ENCODE measurements around the gene TEX13A. TPM values are rescaled to one million over a fixed set of nuclear protein-coding genes. Genes with fewer than 3 reads are reported as not detected.
A peak's percentile ranks its signal among the peaks of the same experiment; 100 is the strongest.

Gene TEX13A
- total RNA-seq, 1 donor from 2014 or later, result not detected

DNA sequence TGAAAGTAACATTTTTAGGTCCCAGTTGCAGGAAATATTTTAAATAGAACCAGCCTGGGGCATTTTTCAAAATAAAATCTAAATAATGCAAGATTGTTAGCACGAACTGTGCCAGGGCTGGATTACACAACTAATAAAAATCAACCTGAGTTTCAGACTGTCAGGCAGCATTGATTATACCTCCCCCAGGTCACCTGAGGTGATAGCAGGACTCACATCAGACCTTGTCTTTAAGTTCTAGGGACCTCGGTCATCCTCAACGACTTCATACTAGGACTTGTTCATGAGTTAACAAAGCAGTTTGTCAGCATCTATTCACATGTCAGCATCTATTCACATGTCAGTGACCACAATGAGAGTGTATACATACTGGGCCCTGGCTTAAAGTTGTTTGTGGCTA is 8.7 kb upstream of the TEX13A start:
- Mint-ChIP-seq H3K27ac (ENCODE audit: unreplicated experiment) (no peak overlapping the region), H3K9me3 (ENCODE audit: unreplicated experiment) (no peaks in the 10 kb centered on the region), H3K4me3 (ENCODE audit: unreplicated experiment) (no peak overlapping the region), H3K4me1 (ENCODE audit: low read depth, unreplicated experiment) (no peaks in the 10 kb centered on the region), H3K27me3 (ENCODE audit: low read depth, unreplicated experiment) (no peaks in the 10 kb centered on the region), H3K36me3 (ENCODE audit: low read depth, unreplicated experiment) (no peaks in the 10 kb centered on the region)
- DNase-seq (ENCODE audit: low read depth) (no peak), FAIRE-seq (no peak)
- Histone ChIP-seq H3K4me1 (ENCODE audit: insufficient read depth, low read length) (no peaks in the 10 kb centered on the region), H3K4me3 (ENCODE audit: insufficient read depth, low read depth, low read length) (no peak overlapping the region), H3K27ac (ENCODE audit: low read depth, low read length) (no peak overlapping the region), H3K9me3 (ENCODE audit: insufficient read depth, low read depth, low read length) (no peaks in the 10 kb centered on the region), H2AFZ (ENCODE audit: low read depth, low read length) (no peak overlapping the region), H4K20me1 (ENCODE audit: insufficient read depth, low read length) (no peaks in the 10 kb centered on the region), H3K36me3 (ENCODE audit: insufficient read depth, low read length) (no peaks in the 10 kb centered on the region), H3K79me2 (ENCODE audit: insufficient read depth, low read length) (no peaks in the 10 kb centered on the region), H3K9ac (ENCODE audit: low read length) (no peak overlapping the region), H3K27me3 (ENCODE audit: insufficient read depth, low read length) (no peaks in the 10 kb centered on the region), H3K4me2 (ENCODE audit: low read length) (no peak overlapping the region)
- TF ChIP-seq, protein P1, sequence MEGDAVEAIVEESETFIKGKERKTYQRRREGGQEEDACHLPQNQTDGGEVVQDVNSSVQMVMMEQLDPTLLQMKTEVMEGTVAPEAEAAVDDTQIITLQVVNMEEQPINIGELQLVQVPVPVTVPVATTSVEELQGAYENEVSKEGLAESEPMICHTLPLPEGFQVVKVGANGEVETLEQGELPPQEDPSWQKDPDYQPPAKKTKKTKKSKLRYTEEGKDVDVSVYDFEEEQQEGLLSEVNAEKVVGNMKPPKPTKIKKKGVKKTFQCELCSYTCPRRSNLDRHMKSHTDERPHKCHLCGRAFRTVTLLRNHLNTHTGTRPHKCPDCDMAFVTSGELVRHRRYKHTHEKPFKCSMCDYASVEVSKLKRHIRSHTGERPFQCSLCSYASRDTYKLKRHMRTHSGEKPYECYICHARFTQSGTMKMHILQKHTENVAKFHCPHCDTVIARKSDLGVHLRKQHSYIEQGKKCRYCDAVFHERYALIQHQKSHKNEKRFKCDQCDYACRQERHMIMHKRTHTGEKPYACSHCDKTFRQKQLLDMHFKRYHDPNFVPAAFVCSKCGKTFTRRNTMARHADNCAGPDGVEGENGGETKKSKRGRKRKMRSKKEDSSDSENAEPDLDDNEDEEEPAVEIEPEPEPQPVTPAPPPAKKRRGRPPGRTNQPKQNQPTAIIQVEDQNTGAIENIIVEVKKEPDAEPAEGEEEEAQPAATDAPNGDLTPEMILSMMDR (IDR thresholded peaks at IDR 0.05; ENCODE audit: insufficient read depth, low read depth, low read length), result no peak
- no peak for TF ChIP-seq EZH2 (IDR thresholded peaks at IDR 0.05; ENCODE audit: insufficient read depth, low read length)

DNA sequence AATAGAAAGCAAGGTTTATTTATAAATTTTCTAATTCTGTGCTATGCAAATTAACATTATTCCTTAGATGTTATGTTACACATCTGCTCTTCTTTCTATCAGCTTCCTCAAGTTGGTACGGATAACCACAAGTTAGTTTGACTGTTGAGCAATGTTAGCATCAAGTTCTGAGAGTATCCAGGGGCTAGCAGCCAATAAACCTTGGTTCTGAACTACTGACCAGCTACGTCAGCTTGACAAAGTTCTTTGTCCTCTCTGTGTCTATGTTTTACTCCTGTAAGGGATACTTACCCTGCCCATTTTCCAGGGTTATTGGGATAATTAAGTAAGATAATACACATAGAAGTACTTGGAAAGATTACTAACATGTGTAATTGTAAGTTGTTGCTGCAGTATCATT is 8.1 kb upstream of the TEX13A start:
- no peaks in the 10 kb centered on the region for H3K27me3 ChIP-seq (ENCODE audit: insufficient read depth, low read length)
- no peaks in the 10 kb centered on the region for H3K9me3 ChIP-seq (ENCODE audit: insufficient read depth, low read depth, low read length)
- no peak overlapping the region for H3K4me2 ChIP-seq (ENCODE audit: low read length)
- no peak for FAIRE-seq
- H3K4me1 ChIP-seq (ENCODE audit: insufficient read depth, low read length), result no peaks in the 10 kb centered on the region
- DNase-seq (ENCODE audit: low read depth), result no peak
- Mint-ChIP-seq H3K36me3 (ENCODE audit: low read depth, unreplicated experiment) (no peaks in the 10 kb centered on the region), H3K27ac (ENCODE audit: unreplicated experiment) (no peak overlapping the region), H3K4me3 (ENCODE audit: unreplicated experiment) (no peak overlapping the region), H3K27me3 (ENCODE audit: low read depth, unreplicated experiment) (no peaks in the 10 kb centered on the region), H3K9me3 (ENCODE audit: unreplicated experiment) (no peaks in the 10 kb centered on the region), H3K4me1 (ENCODE audit: low read depth, unreplicated experiment) (no peaks in the 10 kb centered on the region)
- H3K27ac ChIP-seq (ENCODE audit: low read depth, low read length), result no peak overlapping the region
- H4K20me1 ChIP-seq (ENCODE audit: insufficient read depth, low read length), result no peaks in the 10 kb centered on the region
- no peaks in the 10 kb centered on the region for H3K79me2 ChIP-seq (ENCODE audit: insufficient read depth, low read length)
- H2AFZ ChIP-seq (ENCODE audit: low read depth, low read length), result no peak overlapping the region
- H3K36me3 ChIP-seq (ENCODE audit: insufficient read depth, low read length), result no peaks in the 10 kb centered on the region
- H3K4me3 ChIP-seq (ENCODE audit: insufficient read depth, low read depth, low read length), result no peak overlapping the region
- no peak overlapping the region for H3K9ac ChIP-seq (ENCODE audit: low read length)
- TF ChIP-seq, protein P1 (IDR thresholded peaks at IDR 0.05; ENCODE audit: insufficient read depth, low read depth, low read length), result no peak
- no peak for TF ChIP-seq EZH2 (IDR thresholded peaks at IDR 0.05; ENCODE audit: insufficient read depth, low read length)

DNA sequence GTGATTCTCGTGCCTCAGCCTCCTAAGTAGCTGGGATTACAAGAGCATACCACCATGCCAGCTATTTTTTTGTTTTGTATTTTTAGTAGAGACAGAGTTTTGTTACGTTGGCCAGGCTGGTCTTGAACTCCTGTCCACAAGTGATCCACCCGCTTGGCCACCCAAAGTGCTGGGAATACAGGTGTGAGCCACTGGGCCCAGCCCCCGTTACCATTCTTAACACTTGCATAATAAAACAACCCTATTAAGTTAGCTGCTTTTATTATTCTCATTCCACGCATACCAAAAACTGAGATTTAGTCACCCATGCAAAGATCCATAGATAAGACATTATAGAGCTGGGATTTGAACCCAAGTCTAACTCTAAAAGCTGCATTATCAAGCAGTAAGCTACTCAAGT is 6.0 kb upstream of the TEX13A start:
- H3K27me3 ChIP-seq (ENCODE audit: insufficient read depth, low read length), result no peaks in the 10 kb centered on the region
- no peaks in the 10 kb centered on the region for H3K4me1 ChIP-seq (ENCODE audit: insufficient read depth, low read length)
- H3K36me3 ChIP-seq (ENCODE audit: insufficient read depth, low read length), result no peaks in the 10 kb centered on the region
- Mint-ChIP-seq H3K4me1 (ENCODE audit: low read depth, unreplicated experiment) (no peaks in the 10 kb centered on the region), H3K27ac (ENCODE audit: unreplicated experiment) (no peak overlapping the region), H3K4me3 (ENCODE audit: unreplicated experiment) (no peak overlapping the region), H3K27me3 (ENCODE audit: low read depth, unreplicated experiment) (no peaks in the 10 kb centered on the region), H3K9me3 (ENCODE audit: unreplicated experiment) (no peaks in the 10 kb centered on the region), H3K36me3 (ENCODE audit: low read depth, unreplicated experiment) (no peaks in the 10 kb centered on the region)
- no peak for DNase-seq (ENCODE audit: low read depth)
- FAIRE-seq, result peak; percentile 68
- no peaks in the 10 kb centered on the region for H3K79me2 ChIP-seq (ENCODE audit: insufficient read depth, low read length)
- TF ChIP-seq, protein P1 (IDR thresholded peaks at IDR 0.05; ENCODE audit: insufficient read depth, low read depth, low read length), result no peak
- no peak for TF ChIP-seq EZH2 (IDR thresholded peaks at IDR 0.05; ENCODE audit: insufficient read depth, low read length)
- H3K9ac ChIP-seq (ENCODE audit: low read length), result no peak overlapping the region
- no peak overlapping the region for H3K4me3 ChIP-seq (ENCODE audit: insufficient read depth, low read depth, low read length)
- H3K4me2 ChIP-seq (ENCODE audit: low read length), result no peak overlapping the region
- no peak overlapping the region for H2AFZ ChIP-seq (ENCODE audit: low read depth, low read length)
- H4K20me1 ChIP-seq (ENCODE audit: insufficient read depth, low read length), result no peaks in the 10 kb centered on the region
- no peaks in the 10 kb centered on the region for H3K9me3 ChIP-seq (ENCODE audit: insufficient read depth, low read depth, low read length)
- H3K27ac ChIP-seq (ENCODE audit: low read depth, low read length), result no peak overlapping the region
